ENCODE data around the gene BAZ2B. TPM values are rescaled to one million over a fixed set of nuclear protein-coding genes. Genes with fewer than 3 reads are reported as not detected.

Gene BAZ2B
- total RNA-seq, 1 donor from 2014 or later, result 108 TPM

- DNase-seq (ENCODE audit: low spot score), result peak; percentile 3
Observed at GRCh38 chr2:159326569-159327255, 289.6 kb downstream of the BAZ2B start.

GRCh38 chr2:159322419-159322818 lies 293.9 kb downstream of the BAZ2B start:
- no peak for DNase-seq (ENCODE audit: low spot score)

GRCh38 chr2:159317392-159318088 lies 298.8 kb downstream of the BAZ2B start:
- no peak for DNase-seq (ENCODE audit: low spot score)

GRCh38 chr2:159307942-159308341 lies 308.4 kb downstream of the BAZ2B start:
- DNase-seq (ENCODE audit: low spot score), result no peak

GRCh38 chr2:159300586-159300985 lies 315.8 kb downstream of the BAZ2B start:
- DNase-seq (ENCODE audit: low spot score), result no peak

- no peak for DNase-seq (ENCODE audit: low spot score)
Observed at GRCh38 chr2:159298967-159299366, 317.4 kb downstream of the BAZ2B start.

GRCh38 chr2:159297042-159297707 lies 319.2 kb downstream of the BAZ2B start:
- DNase-seq (ENCODE audit: low spot score), result no peak

GRCh38 chr2:159292157-159292556 lies 324.2 kb downstream of the BAZ2B start:
- no peak for DNase-seq (ENCODE audit: low spot score)

- DNase-seq (ENCODE audit: low spot score), result peak; percentile 78
Observed at GRCh38 chr2:159290289-159290907, 325.9 kb downstream of the BAZ2B start.

GRCh38 chr2:159287733-159288132 lies 328.6 kb downstream of the BAZ2B start:
- DNase-seq (ENCODE audit: low spot score), result no peak

- DNase-seq (ENCODE audit: low spot score), result peak; percentile 99
Observed at GRCh38 chr2:159286709-159287441, 329.5 kb downstream of the BAZ2B start.

- peak; percentile 63 for DNase-seq (ENCODE audit: low spot score)
Observed at GRCh38 chr2:159285929-159286708, 330.2 kb downstream of the BAZ2B start, which contains the start of gene WDSUB1. WDSUB1 (minus strand) TSS chr2:159286703; CDS start chr2:159283069, 3,634 bp downstream.

GRCh38 chr2:159285433-159285832 lies 330.9 kb downstream of the BAZ2B start:
- no peak for DNase-seq (ENCODE audit: low spot score)

GRCh38 chr2:159283529-159283928 lies 332.8 kb downstream of the BAZ2B start:
- no peak for DNase-seq (ENCODE audit: low spot score)

GRCh38 chr2:159281002-159281401 lies 335.3 kb downstream of the BAZ2B start:
- DNase-seq (ENCODE audit: low spot score), result no peak

GRCh38 chr2:159279700-159280099 lies 336.6 kb downstream of the BAZ2B start:
- DNase-seq (ENCODE audit: low spot score), result no peak

GRCh38 chr2:159275111-159275510 lies 341.2 kb downstream of the BAZ2B start:
- no peak for DNase-seq (ENCODE audit: low spot score)

- DNase-seq (ENCODE audit: low spot score), result peak; percentile 62
Observed at GRCh38 chr2:159272156-159272555, 344.2 kb downstream of the BAZ2B start.

- DNase-seq (ENCODE audit: low spot score), result no peak
Observed at GRCh38 chr2:159270744-159271379, 345.5 kb downstream of the BAZ2B start.
